Lower lobe of right lung (tissue), 2 donors: Measurements from ENCODE around the gene RBBP5. TPM values are rescaled to one million over a fixed set of nuclear protein-coding genes. Genes with fewer than 3 reads are reported as not detected.

Source experiments
- ATAC-seq, 2 donors: fragments of 200-7000 bp; cut with Tn5 transposase; one replicate each; pipeline ENCODE4 v1.9.1; 2020 to 2022; ENCODE audit warnings: mild to moderate bottlenecking in 2 of 2, moderate library complexity in 2 of 2
- DNase-seq: peaks from one replicate; pipeline ENCODE4 v3.0.0-alpha.2; 2020
- H3K27ac ChIP-seq: fragments of 200-600 bp; one replicate; pipeline ENCODE4 v1.8.0; 2022
- H3K27me3 ChIP-seq: fragments of 200-600 bp; one replicate; pipeline ENCODE4 v1.8.0; 2022; ENCODE audit warnings: low read depth
- H3K36me3 ChIP-seq: fragments of 200-600 bp; one replicate; pipeline ENCODE4 v1.8.0; 2022; ENCODE audit warnings: mild to moderate bottlenecking
- H3K4me1 ChIP-seq: fragments of 200-600 bp; one replicate; pipeline ENCODE4 v1.8.0; 2022
- H3K4me3 ChIP-seq: fragments of 200-600 bp; one replicate; pipeline ENCODE4 v1.8.0; 2022; ENCODE audit warnings: mild to moderate bottlenecking
- H3K9me3 ChIP-seq: fragments of 200-600 bp; one replicate; pipeline ENCODE4 v1.8.0; 2022
- intact Hi-C: fragments of 100-400 bp; cut with DNase I; formaldehyde crosslinking; loops from one replicate; pipeline ENCODE4 v1.11.0; 2022
- total RNA-seq: library from RNA; stranded (reverse); fragmentation: NEBNext Ultra II Directional; extraction: Animal tissue kit (Norgen Biotek cat#: 25700); gene quantifications from one replicate; pipeline ENCODE4 v1.2.1, GENCODE V29; 2021
- TF ChIP-seq, protein P1 (sequence below): fragments of 200-600 bp; IDR thresholded peaks from one replicate; pipeline ENCODE4 v1.8.0; 2022; ENCODE audit warnings: antibody characterized with exemption, mild to moderate bottlenecking
- donor health status: DM: no; HTN: yes; CAD: no; lungs with severe emphysema.

Gene RBBP5
- total RNA-seq, 1 donor from 2014 or later: 17.9 TPM

DNA sequence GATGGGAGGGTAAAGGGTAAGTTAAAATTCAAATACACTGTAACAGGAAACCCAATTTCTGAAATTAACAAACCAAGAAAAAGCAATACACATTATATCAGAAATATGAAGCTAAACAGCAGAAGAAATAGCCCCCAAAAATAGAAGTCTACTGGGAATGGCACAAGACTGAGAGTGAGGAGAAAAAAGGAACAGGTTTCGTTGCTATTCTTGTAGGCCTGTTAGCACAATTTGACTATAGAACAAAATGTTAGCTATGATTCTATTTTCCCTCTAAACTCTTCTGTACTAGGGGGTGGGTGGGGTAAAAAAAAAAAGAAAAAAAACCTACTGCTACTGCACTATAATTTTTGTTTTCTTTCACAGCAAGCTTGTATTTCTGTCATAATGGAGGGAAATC, 12.5 kb downstream of the RBBP5 start:
- Histone ChIP-seq H3K27ac (no peak overlapping the region), H3K4me3 (no peak overlapping the region), H3K27me3 (no peaks in the 10 kb centered on the region), H3K9me3 (no peaks in the 10 kb centered on the region), H3K4me1 (no peaks in the 10 kb centered on the region), H3K36me3 (peaks cover 90% of the 10 kb centered on the region)
- TF ChIP-seq, protein P1, sequence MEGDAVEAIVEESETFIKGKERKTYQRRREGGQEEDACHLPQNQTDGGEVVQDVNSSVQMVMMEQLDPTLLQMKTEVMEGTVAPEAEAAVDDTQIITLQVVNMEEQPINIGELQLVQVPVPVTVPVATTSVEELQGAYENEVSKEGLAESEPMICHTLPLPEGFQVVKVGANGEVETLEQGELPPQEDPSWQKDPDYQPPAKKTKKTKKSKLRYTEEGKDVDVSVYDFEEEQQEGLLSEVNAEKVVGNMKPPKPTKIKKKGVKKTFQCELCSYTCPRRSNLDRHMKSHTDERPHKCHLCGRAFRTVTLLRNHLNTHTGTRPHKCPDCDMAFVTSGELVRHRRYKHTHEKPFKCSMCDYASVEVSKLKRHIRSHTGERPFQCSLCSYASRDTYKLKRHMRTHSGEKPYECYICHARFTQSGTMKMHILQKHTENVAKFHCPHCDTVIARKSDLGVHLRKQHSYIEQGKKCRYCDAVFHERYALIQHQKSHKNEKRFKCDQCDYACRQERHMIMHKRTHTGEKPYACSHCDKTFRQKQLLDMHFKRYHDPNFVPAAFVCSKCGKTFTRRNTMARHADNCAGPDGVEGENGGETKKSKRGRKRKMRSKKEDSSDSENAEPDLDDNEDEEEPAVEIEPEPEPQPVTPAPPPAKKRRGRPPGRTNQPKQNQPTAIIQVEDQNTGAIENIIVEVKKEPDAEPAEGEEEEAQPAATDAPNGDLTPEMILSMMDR: no peak
- ATAC-seq: no peak
- intact Hi-C loops: no loop called here
- DNase-seq: no peak

DNA sequence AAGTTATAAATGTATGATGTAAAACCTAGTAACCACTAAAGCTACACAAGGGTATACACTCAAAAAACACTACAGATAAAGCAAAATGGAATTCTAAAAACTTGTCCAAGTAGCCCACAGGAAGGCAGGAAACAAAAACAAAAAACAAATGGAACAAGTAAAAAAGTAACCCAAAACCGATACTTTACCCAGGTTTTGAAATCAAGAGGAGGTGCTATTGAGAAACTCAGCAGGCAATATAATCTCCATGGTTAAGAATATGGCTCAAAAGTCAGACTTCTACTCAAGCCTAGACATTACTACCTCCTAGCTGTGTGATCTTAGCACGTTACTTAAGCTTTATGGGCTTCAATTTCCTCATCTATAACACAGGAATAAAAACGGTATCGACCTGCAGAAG, 13.3 kb downstream of the RBBP5 start:
- Histone ChIP-seq H3K27ac (no peak overlapping the region), H3K36me3 (peaks cover 90% of the 10 kb centered on the region), H3K4me3 (no peak overlapping the region), H3K9me3 (no peaks in the 10 kb centered on the region), H3K27me3 (no peaks in the 10 kb centered on the region), H3K4me1 (no peaks in the 10 kb centered on the region)
- no peak for ATAC-seq
- intact Hi-C loops: no loop called here
- no peak for DNase-seq
- TF ChIP-seq, protein P1: no peak

GRCh38 chr1:205107327-205107726, 14.5 kb downstream of the RBBP5 start:
- TF ChIP-seq, protein P1: no peak
- intact Hi-C loops: no loop called here
- Histone ChIP-seq H3K4me3 (no peak overlapping the region), H3K27ac (no peak overlapping the region), H3K27me3 (no peaks in the 10 kb centered on the region), H3K4me1 (no peaks in the 10 kb centered on the region), H3K36me3 (peaks cover 90% of the 10 kb centered on the region), H3K9me3 (no peaks in the 10 kb centered on the region)
- DNase-seq: no peak
- no peak for ATAC-seq

- peaks cover 94% of the 10 kb centered on the region for H3K36me3 ChIP-seq
Measured at GRCh38 chr1:205102404-205102803, 19.4 kb downstream of the RBBP5 start.

DNA sequence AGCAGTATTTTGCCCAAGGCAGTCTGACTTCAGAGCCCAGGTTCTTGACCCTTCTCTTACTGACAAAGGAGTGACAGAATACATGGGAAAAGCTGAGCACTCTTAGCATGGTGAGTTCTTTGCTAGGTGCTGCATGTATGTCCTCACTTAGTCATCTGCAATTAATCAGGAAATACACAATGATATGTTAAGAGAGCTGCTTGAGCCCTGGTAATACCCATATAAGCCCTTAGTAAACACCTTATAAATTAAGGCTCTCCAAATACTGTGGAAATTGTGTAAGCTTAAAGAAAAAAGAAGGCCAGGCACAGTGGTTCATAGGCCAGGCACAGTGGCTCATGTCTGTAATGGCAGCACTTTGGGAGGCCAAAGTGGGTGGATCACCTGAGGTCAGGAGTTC, 23.5 kb downstream of the RBBP5 start:
- Histone ChIP-seq H3K27me3 (no peaks in the 10 kb centered on the region), H3K4me3 (no peak overlapping the region), H3K27ac (no peak overlapping the region), H3K4me1 (no peaks in the 10 kb centered on the region), H3K9me3 (no peaks in the 10 kb centered on the region), H3K36me3 (peaks cover 98% of the 10 kb centered on the region)
- no peak for DNase-seq
- TF ChIP-seq, protein P1: no peak
- intact Hi-C loops: no loop called here
- no peak for ATAC-seq

More at GRCh38 chr1:205102404-205102803, 19.4 kb downstream of the RBBP5 start:
- Histone ChIP-seq H3K9me3 (no peaks in the 10 kb centered on the region), H3K4me1 (no peaks in the 10 kb centered on the region), H3K27ac (no peak overlapping the region), H3K27me3 (no peaks in the 10 kb centered on the region), H3K4me3 (no peak overlapping the region)
- intact Hi-C loops: no loop called here
- TF ChIP-seq, protein P1: no peak
- ATAC-seq (no peak), DNase-seq (no peak)

- DNase-seq: no peak
- intact Hi-C loops: no loop called here
Measured at GRCh38 chr1:205095422-205095821, 26.4 kb downstream of the RBBP5 start.

More at GRCh38 chr1:205095422-205095821, 26.4 kb downstream of the RBBP5 start:
- Histone ChIP-seq H3K4me3 (no peak overlapping the region), H3K27me3 (no peaks in the 10 kb centered on the region), H3K27ac (no peak overlapping the region), H3K36me3 (peaks cover 97% of the 10 kb centered on the region), H3K4me1 (no peaks in the 10 kb centered on the region), H3K9me3 (no peaks in the 10 kb centered on the region)
- TF ChIP-seq, protein P1: no peak
- no peak for ATAC-seq
